GM21717 (cell line): ENCODE measurements around the gene PLOD1.
"Not testable (repeated sequence)": the region's sequence is repeated elsewhere in the genome, so short reads cannot be mapped to it uniquely, and the experiment has no call there.

Source experiments
- ATAC-seq: cut with Tn5 transposase; IDR thresholded peaks from one replicate; pipeline ENCODE4 v1.9.1; 2021; ENCODE audit warnings: mild to moderate bottlenecking, moderate library complexity; ENCODE audit not compliant: unreplicated experiment

Gene PLOD1

DNA sequence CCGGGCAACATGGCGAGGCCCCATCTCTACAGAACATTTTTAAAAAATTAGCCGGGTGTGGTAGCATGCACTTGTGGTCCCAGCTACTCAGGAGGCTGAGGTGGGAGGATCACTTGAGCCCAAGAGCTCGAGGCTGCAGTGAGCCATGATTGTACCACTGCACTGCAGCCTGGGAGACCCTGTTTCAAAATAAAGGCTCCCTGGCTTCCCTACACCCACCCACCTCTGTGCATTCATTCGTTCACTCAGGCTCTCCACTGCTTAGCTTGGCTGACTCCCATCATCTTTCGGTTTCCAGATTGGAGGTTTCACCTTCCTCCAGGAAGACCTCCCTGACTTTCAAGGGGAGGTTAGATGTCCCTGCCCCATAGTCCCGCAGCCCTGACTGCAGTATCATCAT is 22.5 kb upstream of the PLOD1 start:
- ATAC-seq = no peak

DNA sequence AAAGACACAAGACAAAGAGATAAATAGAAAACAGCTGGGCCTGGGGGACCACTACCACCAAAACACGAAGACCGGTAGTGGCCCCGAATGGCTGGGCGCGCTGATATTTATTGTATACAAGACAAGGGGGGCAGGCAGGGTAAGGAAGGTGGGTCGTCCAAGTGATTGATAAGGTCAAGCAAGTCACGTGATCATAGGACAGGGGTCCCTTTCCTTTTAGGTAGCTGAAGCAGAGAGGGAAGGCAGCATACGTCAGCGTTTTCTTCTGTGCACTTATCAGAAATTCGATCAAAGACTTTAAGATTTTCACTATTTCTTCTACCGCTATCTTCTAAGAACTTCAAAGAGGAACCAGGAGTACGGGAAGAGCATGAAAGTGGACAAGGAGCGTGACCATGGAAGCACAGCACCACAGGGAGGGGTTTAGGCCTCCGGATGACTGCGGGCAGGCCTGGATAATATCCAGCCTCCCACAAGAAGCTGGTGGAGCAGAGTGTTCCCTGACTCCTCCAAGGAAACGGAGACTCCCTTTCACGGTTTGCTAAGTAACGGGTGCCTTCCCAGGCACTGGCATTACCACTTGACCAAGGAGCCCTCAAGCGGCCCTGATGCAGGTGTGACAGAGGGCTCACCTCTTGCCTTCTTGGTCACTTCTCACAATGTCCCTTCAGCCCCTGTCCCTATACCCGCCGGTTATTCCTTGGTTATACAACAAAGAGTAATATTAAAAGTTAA is 21.9 kb upstream of the PLOD1 start:
- not testable (repeated sequence) for ATAC-seq

DNA sequence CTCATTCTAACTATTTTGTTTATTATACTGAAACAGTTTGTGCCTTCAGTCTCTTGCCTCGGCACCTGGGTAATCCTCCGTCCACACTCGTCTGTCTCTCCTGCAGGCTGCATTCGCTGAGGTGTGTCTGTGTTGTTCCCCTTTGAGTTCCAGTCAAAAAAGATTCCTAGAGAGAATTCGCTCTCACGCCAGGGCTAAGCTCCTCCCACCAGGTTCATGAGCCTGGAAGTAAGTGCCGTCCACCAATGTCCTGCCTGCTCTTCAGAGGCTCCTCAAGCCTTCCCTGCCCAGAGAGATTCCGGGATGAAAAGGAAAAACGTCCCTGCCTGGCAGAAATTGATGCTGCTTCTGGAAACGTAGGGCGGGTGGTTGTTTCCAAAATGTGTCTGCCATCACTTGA is 21.2 kb upstream of the PLOD1 start:
- ATAC-seq = no peak

DNA sequence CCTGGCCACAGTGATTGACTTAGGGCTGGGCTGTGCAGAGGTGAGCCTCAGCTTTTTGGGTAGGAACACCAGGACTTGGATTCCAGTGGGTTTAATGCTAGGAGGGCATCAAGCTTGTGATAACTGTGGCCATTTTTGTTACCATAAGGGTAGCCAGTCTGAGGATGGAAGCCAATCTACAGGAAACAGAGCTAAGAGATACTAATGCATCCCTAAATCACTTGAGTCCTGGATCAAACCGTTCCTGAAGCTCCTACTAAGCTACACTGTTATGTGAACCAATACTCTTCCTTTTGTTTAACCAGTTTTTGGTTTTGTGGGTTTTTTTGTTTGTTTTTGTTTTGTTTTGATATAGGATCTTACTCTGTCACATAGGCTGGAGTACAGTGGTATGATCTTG is 20.5 kb upstream of the PLOD1 start:
- ATAC-seq = no peak

DNA sequence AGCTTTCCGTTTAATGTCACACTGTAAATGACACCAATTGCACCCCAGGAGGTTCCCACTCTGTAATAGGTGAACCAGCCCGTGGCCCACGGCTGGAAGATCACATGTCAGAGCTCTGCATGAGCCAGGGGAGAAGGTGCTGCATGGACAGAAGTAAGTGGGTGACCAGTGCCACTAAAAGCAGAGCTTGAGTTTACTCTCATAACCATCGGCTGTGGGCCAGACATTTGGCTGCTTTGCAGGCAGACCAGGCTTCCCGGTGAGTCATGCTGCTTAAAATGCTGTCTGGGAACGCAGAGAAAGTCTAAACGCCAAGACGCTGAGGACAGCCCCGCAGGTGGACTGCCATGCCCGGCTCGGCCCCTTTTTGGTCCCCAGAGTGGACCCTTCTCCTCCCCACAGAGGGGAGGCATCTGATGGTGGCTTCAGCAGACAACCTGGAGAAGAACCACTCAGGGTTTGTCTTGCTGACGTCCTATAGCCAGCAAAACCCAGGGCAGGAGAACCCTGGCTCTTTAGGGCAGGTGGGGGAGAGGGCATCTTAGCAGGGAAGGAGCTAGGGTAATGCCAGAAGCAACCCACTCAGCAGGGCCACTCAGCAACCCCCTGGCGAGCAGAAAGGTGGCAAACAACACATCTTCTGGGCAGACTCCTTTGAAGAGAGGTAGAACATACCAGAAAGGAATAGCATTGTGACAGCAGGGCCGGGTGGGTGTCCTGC is 15.6 kb upstream of the PLOD1 start:
- ATAC-seq = no peak

DNA sequence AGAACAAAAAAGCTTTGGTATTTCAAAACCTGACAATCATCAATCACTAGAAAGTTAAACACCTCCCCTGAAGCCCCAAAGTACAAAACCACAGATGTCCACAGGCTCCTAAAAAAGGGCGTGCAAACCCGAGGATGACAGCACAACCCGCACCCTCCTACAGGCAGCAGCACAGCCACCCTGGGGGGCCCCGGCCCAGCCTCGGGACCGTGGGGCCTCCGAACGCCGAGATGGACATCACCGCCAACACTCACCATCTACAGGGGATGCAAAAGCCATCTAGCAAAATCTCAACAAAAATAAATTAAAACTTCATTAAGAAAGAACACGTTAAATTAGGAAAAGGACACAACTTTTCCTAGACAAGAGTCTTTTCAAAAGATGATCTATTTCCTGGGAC is 14.9 kb upstream of the PLOD1 start:
- no peak for ATAC-seq

DNA sequence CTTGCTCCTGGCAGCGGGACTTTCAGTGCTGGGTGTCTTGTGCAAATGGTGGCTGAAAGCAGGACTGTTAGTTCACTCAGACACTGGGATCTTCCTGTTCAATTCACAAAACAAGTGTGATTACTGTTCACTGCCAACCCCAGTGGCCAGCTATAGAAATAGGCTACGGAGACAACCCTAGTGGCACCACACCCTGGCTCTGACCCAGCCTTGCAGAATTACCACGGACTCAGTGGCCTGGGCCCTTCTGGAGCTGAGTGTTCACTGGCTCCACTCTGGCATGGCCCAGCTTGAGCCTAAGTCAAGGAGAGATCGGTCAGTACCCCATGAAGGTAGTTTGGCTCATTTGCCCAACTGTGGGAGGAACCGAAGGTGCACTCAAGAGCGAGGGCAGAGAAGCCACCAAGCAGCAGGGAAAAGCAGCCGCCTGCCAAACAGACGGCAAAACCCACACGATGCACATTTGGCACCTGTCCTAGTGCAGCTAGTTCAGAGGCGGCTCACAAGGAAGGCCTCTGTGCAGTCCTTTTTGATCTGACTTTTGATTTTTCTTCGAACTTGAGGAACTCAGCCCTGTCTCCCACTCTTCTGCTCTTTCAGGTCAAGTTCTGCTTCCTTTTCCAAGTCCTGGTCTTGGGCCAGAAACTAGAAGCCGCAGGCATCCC is 14.1 kb upstream of the PLOD1 start:
- no peak for ATAC-seq

DNA sequence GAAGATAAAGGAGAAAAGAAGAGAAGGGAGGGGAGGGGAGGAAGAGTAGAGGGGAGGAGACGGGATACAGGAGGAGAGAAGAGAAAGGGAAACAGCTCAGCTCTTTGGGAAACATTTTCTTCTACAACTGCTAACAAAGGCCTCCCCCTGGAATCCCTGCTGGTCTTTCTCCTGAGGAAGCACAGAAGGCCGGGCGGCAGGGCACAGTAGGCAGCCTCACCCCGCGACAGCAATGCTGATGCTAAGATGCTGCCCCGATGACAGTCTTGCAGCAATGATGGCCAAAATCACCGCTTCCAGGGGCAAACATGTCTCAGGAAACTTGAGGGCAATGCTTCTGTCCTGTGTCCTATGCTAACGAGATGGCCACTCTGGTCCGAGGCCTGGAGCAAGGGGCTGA is 13.5 kb upstream of the PLOD1 start:
- no peak for ATAC-seq

DNA sequence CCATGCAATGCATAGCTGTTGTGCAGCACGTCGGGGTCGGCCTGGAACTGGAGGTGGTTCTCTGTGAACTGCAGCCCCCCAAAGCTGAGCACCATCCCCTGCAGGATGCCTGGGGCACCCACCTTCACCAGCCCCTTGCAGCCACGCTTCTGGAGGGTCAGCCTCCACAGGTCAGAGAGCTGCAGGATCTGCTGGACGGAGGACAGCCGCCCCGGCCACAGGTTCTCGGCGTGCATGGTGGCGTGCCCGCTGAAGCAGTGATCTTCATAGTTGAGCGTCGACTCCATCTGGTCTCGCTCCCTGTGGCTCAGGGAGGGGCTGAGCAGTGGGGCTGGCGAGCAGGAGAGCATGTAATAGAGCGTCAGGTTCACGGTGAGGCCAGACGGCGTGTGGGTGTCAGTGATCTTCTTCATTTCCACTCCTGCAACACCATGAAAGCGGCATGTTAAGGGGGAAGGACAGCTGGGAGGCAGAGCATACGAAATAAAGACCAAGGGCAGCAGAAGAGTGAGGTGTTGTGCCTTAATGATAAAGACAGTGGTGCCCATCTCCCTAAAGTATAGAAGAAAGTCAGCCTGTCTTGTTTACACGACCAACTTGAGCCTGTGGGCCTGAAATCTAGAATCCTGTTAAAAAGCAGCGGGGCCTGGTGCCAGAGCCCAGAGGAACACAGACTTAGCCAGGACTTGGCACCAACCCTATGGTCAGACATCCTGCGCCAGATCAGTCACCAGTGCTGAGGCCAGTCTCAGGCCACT is 11.3 kb upstream of the PLOD1 start:
- no peak for ATAC-seq

DNA sequence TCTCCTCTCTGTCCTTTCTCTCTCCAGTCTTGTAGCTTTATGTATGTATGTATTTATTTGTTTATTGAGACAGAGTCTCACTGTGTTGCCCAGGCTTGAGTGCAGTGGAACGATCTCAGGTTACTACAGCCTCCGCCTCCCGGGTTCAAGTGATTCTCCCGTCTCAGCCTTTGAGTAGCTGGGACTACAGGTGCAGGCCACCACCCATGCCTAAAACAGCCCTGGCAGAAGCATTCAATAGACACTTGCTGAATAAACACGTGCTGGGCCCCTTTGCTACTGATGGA is 10.7 kb upstream of the PLOD1 start:
- ATAC-seq = no peak

DNA sequence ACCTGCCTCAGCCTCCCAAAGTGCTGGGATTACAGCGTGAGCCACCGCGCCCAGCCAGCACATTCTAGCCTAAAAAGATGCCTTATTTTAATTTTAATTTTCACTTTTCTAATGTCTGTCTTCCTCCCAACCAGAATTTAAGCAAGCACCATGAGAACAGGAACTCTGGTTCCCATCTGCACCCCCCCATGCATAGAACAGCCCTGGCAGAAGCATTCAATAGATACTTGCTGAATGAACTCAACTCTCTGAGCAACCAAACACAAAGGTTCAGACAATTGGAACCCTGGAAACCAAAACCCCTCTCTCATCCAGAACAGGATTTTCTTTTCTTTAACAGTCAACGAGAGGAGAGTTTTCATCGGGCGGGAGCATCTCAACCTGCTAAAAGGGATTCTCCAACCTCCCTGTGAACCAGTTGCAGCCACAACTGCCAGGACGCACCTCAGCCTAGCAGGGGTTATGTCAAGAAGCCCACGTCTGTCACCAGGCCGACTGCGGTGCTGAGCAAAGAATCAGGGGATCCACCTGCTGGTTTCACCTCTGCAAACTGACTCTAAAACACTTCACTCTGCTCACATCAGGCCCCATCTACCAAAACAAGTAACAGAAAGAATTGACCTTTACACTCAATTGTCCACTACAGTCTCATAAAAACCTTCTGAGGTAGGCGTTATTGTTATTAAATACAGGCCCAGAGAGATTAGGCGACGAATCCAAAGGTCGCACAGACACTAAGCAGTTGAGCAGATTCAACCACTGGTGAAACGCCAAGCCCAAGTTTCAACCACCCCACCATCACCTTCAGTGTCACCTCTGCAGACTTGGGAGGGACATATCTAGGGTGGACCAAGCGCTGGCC is 10.0 kb upstream of the PLOD1 start:
- ATAC-seq = no peak

DNA sequence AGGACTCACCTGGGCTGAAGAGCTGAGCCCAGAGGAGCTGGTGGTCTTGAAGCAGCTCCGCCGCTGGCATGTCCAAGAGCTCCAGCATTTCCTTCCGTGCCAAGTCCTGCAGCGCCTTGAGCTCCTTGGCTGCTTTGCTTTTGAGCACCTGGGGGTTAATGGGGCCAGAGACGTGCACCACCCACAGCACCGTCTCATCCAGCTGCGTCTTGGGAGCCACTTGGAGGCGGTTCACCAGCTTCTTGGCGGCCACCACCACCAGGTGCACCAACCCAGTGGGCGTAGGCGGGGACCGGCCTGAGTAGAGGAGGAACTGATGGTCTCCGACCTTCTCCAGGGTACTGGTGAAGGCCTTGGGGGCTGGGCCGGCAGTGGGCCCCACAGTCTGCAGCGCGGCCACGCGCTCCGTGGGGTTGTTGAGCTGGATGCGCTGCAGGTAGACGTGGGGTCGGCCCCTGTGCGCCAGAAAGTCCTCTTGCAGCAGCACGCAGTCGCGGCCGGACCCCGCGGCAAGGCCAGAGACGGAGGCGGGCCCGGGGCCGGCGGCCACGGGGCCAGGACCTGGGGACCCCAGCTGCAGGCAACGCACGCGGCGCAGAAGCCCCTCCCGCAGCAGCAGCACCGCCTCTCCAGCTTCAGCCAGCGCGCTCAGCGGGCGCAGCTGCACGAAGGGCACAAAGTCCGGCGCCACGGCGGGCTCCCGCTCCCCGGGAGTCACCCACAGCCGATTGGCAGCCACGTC is 9.2 kb upstream of the PLOD1 start:
- not testable (repeated sequence) for ATAC-seq

DNA sequence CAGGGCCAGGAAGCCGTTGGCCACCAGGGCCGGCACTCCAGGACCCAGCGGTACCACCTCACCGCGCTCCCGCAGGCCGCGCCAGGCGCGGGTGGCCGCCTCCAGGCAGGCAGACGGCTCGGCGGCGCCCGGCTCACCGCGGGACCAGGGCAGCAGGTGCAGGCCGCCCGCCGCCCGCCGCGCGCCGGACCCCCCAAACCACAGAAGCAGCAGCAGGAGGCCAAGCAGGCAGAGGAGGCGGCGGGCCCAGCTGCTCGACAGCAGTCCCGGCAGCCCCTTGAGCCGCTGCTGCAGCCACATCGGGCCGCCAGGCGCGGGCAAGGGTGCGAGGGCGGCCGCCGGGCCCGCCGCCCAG is 8.6 kb upstream of the PLOD1 start:
- ATAC-seq = peak; percentile 14

DNA sequence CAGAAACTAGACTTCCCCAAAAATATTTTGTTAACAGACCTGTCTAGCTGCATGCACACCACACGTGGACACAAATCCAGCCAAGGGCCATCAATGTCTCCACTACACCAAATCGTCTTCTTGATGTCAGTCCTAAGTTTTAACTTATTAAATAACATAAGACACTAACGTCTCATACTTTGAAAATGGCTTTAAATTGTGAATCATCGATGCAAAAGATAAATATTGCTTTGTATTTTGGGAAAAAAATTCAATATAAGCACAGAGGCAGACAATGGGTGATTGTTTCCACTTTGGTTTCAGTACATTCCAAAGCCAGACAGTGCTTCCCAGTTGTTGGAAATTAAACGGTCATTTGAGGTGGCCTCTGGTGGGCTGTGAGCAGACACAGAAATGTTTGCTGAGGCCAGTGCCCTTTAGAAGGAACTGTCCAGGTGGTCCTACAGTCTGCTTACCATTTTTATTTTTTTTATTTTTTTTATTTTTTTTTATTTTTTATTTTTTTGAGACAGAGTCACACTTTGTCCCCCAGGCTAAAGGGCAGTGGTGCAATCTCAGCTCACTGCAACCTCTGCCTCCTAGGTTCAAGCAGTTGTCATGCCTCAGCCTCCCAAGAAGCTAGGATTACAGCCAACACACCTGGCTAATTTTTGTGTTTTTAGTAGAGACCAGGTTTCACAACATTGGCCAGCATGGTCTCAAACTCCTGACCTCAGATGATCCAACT is 6.5 kb upstream of the PLOD1 start:
- ATAC-seq = no peak

DNA sequence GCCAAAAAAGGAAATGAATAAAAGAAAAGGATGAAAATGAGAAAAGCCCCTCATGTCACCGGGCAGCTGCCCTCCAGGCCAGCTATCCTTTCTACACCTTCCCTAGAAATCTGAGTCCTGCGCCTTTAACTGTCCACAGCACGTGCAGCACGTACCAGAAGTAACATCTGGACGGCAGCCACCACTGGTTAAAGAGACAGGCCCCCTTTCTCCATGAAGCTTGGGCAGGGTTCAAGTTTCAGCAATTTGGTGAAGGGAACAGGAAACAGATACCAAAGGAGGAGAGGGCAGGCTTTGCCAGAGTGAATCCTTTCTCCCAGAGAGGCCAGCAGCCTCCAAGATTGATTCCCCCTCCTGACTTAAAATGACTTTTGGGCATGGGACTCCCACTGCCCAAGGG is 4.7 kb upstream of the PLOD1 start:
- no peak for ATAC-seq

DNA sequence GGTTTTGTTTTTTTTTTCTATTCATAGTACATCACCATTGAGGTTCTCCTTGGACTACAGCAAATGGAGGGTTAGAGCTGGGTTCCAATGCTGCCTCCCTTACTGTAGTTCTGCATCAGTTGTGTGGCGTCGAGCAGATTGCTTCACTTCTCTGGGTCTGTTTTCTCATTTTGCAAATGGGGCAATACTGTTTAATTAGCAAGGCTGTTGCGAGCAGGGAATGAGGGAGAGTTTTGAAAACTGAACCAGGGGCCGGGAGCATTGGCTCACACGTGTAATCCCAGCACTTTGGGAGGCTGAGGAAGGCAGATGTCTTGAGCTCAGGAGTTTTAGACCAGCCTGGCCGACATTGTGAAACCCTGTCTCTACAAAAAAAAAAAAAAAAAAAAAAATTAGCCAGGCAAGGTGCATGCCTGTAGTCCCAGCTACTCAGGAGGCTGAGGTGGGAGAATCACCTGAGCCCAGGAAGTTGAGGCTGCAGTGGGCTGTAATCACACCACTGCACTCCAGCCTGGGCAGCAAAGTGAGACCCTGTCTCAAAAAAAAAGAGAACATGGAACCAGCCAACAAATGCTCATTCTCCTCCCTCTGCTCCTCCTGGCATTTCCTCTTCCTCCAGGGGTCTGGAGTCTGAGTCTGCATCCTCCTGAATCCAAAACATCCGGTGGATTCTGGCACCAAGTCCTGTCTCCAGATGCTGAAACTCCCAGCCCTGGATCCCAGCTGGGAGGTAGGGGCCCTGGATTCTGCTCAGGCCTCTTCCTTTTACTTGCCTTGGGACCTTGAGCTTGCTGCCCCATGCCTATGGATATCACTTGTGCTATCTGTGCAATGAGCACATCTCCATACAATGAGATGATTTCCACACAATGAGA is 3.7 kb upstream of the PLOD1 start:
- no peak for ATAC-seq

DNA sequence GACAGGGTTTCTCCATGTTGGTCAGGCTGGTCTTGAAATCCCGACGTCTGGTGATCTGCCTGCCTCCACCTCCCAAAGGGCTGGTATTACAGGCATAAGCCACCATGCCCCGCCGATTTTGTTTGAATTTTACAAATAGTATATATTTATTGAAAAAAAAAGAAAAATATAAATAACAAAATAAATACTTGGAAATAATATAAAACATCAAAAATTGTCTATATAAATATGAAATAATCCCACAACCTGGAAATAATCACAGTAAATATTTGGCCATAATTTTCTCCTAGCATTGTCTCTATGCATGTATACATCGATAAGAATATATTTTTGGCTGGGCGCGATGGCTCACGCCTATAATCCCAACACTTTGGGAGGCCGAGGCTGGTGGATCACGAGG is 2.7 kb upstream of the PLOD1 start:
- no peak for ATAC-seq

DNA sequence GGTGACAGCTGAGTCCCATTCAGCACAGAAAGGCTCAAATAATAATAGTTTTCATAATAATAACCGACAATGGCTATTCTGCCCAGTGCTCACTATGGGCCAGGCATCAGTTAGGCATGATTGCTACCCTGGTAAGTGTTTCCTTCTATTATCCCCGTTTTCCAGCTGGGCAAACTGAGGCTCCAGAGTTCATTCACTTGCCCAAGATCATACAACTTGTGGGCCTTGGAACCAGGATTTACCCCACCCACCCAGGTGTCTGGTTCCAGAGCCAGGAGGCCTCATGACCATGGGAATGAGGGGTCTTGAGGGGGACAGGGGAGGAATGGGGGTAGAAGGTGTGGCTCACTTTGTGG is 518 bp downstream of the PLOD1 start:
- no peak for ATAC-seq

DNA sequence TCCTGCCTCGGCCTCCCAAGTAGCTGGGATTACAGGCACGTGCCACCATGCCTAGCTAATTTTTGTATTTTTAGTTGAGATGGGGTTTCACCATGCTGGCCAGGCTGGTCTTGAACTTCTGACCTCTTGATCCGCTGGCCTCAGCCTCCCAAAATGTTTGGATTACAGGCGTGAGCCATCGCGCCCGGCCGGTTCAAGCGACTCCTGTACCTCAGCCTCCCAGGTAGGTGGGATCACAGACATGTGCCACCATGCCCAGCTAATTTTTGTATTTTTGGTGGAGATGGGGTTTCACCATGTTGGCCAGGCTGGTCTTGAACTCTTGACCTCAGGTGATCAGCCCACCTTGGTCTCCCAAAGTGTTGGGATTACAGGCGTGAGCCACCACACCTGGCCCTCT is 1.2 kb downstream of the PLOD1 start:
- ATAC-seq = not testable (repeated sequence)
